ENCODE results near the gene SLC35F1.

SLC35F1 gene

GRCh38 chr6:118124851-118125250, 217.8 kb downstream of the SLC35F1 start:
- peaks cover 0 to 7% of the 10 kb centered on the region in 2 donors for H3K9me3 Mint-ChIP-seq
- H3K4me1 Mint-ChIP-seq (ENCODE audit: low read depth in 2 of 2) = no peaks in the 10 kb centered on the region
- H3K27ac Mint-ChIP-seq = no peak overlapping the region

GRCh38 chr6:118128755-118129154, 221.7 kb downstream of the SLC35F1 start:
- ATAC-seq (replicated peaks) (no peak), DNase-seq (no peak)
- Mint-ChIP-seq H3K36me3 (ENCODE audit: insufficient read depth) (no peaks in the 10 kb centered on the region), H3K27ac (no peak overlapping the region), H3K4me3 (no peak overlapping the region), H3K9me3 (peaks cover 0 to 7% of the 10 kb centered on the region in 2 donors), H3K4me1 (ENCODE audit: low read depth in 2 of 2) (no peaks in the 10 kb centered on the region), H3K27me3 (peaks cover 0 to 6% of the 10 kb centered on the region in 2 donors)

More at GRCh38 chr6:118124851-118125250, 217.8 kb downstream of the SLC35F1 start:
- no peak overlapping the region for H3K4me3 Mint-ChIP-seq
- H3K36me3 Mint-ChIP-seq (ENCODE audit: insufficient read depth) = no peaks in the 10 kb centered on the region
- ATAC-seq (replicated peaks) (no peak), DNase-seq (no peak)
- peaks cover 0 to 6% of the 10 kb centered on the region in 2 donors for H3K27me3 Mint-ChIP-seq

- ATAC-seq (replicated peaks) (no peak), DNase-seq (no peak)
- Mint-ChIP-seq H3K36me3 (ENCODE audit: insufficient read depth) (no peaks in the 10 kb centered on the region), H3K27me3 (peaks cover 0 to 19% of the 10 kb centered on the region in 2 donors), H3K4me1 (ENCODE audit: low read depth in 2 of 2) (no peaks in the 10 kb centered on the region), H3K27ac (no peak overlapping the region), H3K9me3 (peaks cover 0 to 2% of the 10 kb centered on the region in 2 donors), H3K4me3 (no peak overlapping the region)
These were observed 227.1 kb downstream of the SLC35F1 start for GRCh38 chr6:118134206-118134605.

- H3K4me3 Mint-ChIP-seq = no peak overlapping the region
- no peak overlapping the region for H3K27ac Mint-ChIP-seq
- DNase-seq = no peak
- no peaks in the 10 kb centered on the region for H3K9me3 Mint-ChIP-seq
- no peaks in the 10 kb centered on the region for H3K36me3 Mint-ChIP-seq (ENCODE audit: insufficient read depth)
- peaks cover 0 to 19% of the 10 kb centered on the region in 2 donors for H3K27me3 Mint-ChIP-seq
- ATAC-seq (replicated peaks) = no peak
- H3K4me1 Mint-ChIP-seq (ENCODE audit: low read depth in 2 of 2) = no peaks in the 10 kb centered on the region
These were observed 227.7 kb downstream of the SLC35F1 start for GRCh38 chr6:118134736-118135135.

- Mint-ChIP-seq H3K27ac (no peak overlapping the region), H3K36me3 (ENCODE audit: insufficient read depth) (no peaks in the 10 kb centered on the region), H3K4me1 (ENCODE audit: low read depth in 2 of 2) (no peaks in the 10 kb centered on the region), H3K27me3 (peaks cover 0 to 19% of the 10 kb centered on the region in 2 donors), H3K4me3 (no peak overlapping the region), H3K9me3 (no peaks in the 10 kb centered on the region)
- ATAC-seq (replicated peaks) = no peak
- DNase-seq = no peak
These were observed 228.3 kb downstream of the SLC35F1 start for GRCh38 chr6:118135371-118135770.

GRCh38 chr6:118141211-118141610, 234.1 kb downstream of the SLC35F1 start:
- Mint-ChIP-seq H3K4me3 (no peak overlapping the region), H3K27ac (no peak overlapping the region), H3K27me3 (peaks cover 0 to 6% of the 10 kb centered on the region in 2 donors), H3K36me3 (ENCODE audit: insufficient read depth) (no peaks in the 10 kb centered on the region), H3K4me1 (ENCODE audit: low read depth in 2 of 2) (no peaks in the 10 kb centered on the region), H3K9me3 (no peaks in the 10 kb centered on the region)
- DNase-seq (no peak), ATAC-seq (replicated peaks) (no peak)

GRCh38 chr6:118146584-118146983, 239.5 kb downstream of the SLC35F1 start:
- Mint-ChIP-seq H3K27me3 (peaks cover under 1 to 6% of the 10 kb centered on the region in 2 donors), H3K9me3 (no peaks in the 10 kb centered on the region), H3K4me1 (ENCODE audit: low read depth in 2 of 2) (no peaks in the 10 kb centered on the region), H3K36me3 (ENCODE audit: insufficient read depth) (no peaks in the 10 kb centered on the region), H3K4me3 (no peak overlapping the region), H3K27ac (no peak overlapping the region)
- ATAC-seq (replicated peaks) (no peak), DNase-seq (no peak)

GRCh38 chr6:118147511-118147910, 240.4 kb downstream of the SLC35F1 start:
- H3K27ac Mint-ChIP-seq = no peak overlapping the region

GRCh38 chr6:118148561-118148960, 241.5 kb downstream of the SLC35F1 start:
- H3K36me3 Mint-ChIP-seq (ENCODE audit: insufficient read depth) = no peaks in the 10 kb centered on the region
- no peak for DNase-seq
- no peak overlapping the region for H3K4me3 Mint-ChIP-seq
- no peak overlapping the region for H3K27ac Mint-ChIP-seq
- H3K27me3 Mint-ChIP-seq = peaks cover 8 to 15% of the 10 kb centered on the region in 2 donors
- H3K4me1 Mint-ChIP-seq (ENCODE audit: low read depth in 2 of 2) = no peaks in the 10 kb centered on the region
- H3K9me3 Mint-ChIP-seq = no peaks in the 10 kb centered on the region
- no peak for ATAC-seq (replicated peaks)

More at GRCh38 chr6:118147511-118147910, 240.4 kb downstream of the SLC35F1 start:
- Mint-ChIP-seq H3K4me1 (ENCODE audit: low read depth in 2 of 2) (no peaks in the 10 kb centered on the region), H3K4me3 (no peak overlapping the region), H3K27me3 (peaks cover 8 to 15% of the 10 kb centered on the region in 2 donors), H3K36me3 (ENCODE audit: insufficient read depth) (no peaks in the 10 kb centered on the region), H3K9me3 (no peaks in the 10 kb centered on the region)
- no peak for DNase-seq
- ATAC-seq (replicated peaks) = no peak

- DNase-seq = no peak
- no peaks in the 10 kb centered on the region for H3K9me3 Mint-ChIP-seq
- H3K4me1 Mint-ChIP-seq (ENCODE audit: low read depth in 2 of 2) = no peaks in the 10 kb centered on the region
- H3K27me3 Mint-ChIP-seq = peaks cover 17 to 18% of the 10 kb centered on the region in 2 donors
- H3K36me3 Mint-ChIP-seq (ENCODE audit: insufficient read depth) = peaks cover 2% of the 10 kb centered on the region
- ATAC-seq (replicated peaks) = no peak
- H3K27ac Mint-ChIP-seq = no peak overlapping the region
- no peak overlapping the region for H3K4me3 Mint-ChIP-seq
These were observed 245.5 kb downstream of the SLC35F1 start for GRCh38 chr6:118152524-118152923.

- H3K36me3 Mint-ChIP-seq (ENCODE audit: insufficient read depth) = peaks cover 2% of the 10 kb centered on the region
These were observed 254.3 kb downstream of the SLC35F1 start for GRCh38 chr6:118161343-118161742.

GRCh38 chr6:118163542-118163941, 256.5 kb downstream of the SLC35F1 start:
- H3K36me3 Mint-ChIP-seq (ENCODE audit: insufficient read depth) = no peaks in the 10 kb centered on the region
- DNase-seq (no peak), ATAC-seq (replicated peaks) (no peak)
- H3K27me3 Mint-ChIP-seq = peaks cover 21 to 43% of the 10 kb centered on the region in 2 donors
- H3K4me1 Mint-ChIP-seq (ENCODE audit: low read depth in 2 of 2) = no peaks in the 10 kb centered on the region
- no peak overlapping the region for H3K27ac Mint-ChIP-seq
- no peaks in the 10 kb centered on the region for H3K9me3 Mint-ChIP-seq
- H3K4me3 Mint-ChIP-seq = no peak overlapping the region

More at GRCh38 chr6:118161343-118161742, 254.3 kb downstream of the SLC35F1 start:
- peaks cover 26 to 55% of the 10 kb centered on the region in 2 donors for H3K27me3 Mint-ChIP-seq
- ATAC-seq (replicated peaks) (no peak), DNase-seq (no peak)
- no peaks in the 10 kb centered on the region for H3K9me3 Mint-ChIP-seq
- no peak overlapping the region for H3K27ac Mint-ChIP-seq
- no peak overlapping the region for H3K4me3 Mint-ChIP-seq
- H3K4me1 Mint-ChIP-seq (ENCODE audit: low read depth in 2 of 2) = no peaks in the 10 kb centered on the region

- Mint-ChIP-seq H3K27me3 (peaks cover 24 to 37% of the 10 kb centered on the region in 2 donors), H3K27ac (no peak overlapping the region), H3K36me3 (ENCODE audit: insufficient read depth) (no peaks in the 10 kb centered on the region), H3K4me1 (ENCODE audit: low read depth in 2 of 2) (no peaks in the 10 kb centered on the region), H3K9me3 (no peaks in the 10 kb centered on the region), H3K4me3 (no peak overlapping the region)
- ATAC-seq (replicated peaks) (no peak), DNase-seq (no peak)
These were observed 258.4 kb downstream of the SLC35F1 start for GRCh38 chr6:118165500-118165899.

GRCh38 chr6:118168421-118168820, 261.4 kb downstream of the SLC35F1 start:
- no peaks in the 10 kb centered on the region for H3K4me1 Mint-ChIP-seq (ENCODE audit: low read depth in 2 of 2)
- no peaks in the 10 kb centered on the region for H3K36me3 Mint-ChIP-seq (ENCODE audit: insufficient read depth)
- no peak for DNase-seq
- no peak overlapping the region for H3K27ac Mint-ChIP-seq
- peaks cover 0 to 3% of the 10 kb centered on the region in 2 donors for H3K9me3 Mint-ChIP-seq
- no peak overlapping the region for H3K4me3 Mint-ChIP-seq
- H3K27me3 Mint-ChIP-seq = peaks cover 14 to 25% of the 10 kb centered on the region in 2 donors
- no peak for ATAC-seq (replicated peaks)

GRCh38 chr6:118171852-118172251, 264.8 kb downstream of the SLC35F1 start:
- Mint-ChIP-seq H3K27me3 (peaks cover 9 to 14% of the 10 kb centered on the region in 2 donors), H3K27ac (no peak overlapping the region), H3K9me3 (peaks cover 4 to 15% of the 10 kb centered on the region in 2 donors), H3K4me3 (no peak overlapping the region), H3K36me3 (ENCODE audit: insufficient read depth) (no peaks in the 10 kb centered on the region), H3K4me1 (ENCODE audit: low read depth in 2 of 2) (no peaks in the 10 kb centered on the region)
- DNase-seq (no peak), ATAC-seq (replicated peaks) (no peak)

Data from effector memory CD8-positive, alpha-beta T cell (primary cell).